Astrocyte of the spinal cord (primary cell): ENCODE data around the gene LPP.
A peak's percentile ranks its signal among the peaks of the same experiment; 100 is the strongest.

Experiments used
- DNase-seq: peaks from one replicate; pipeline ENCODE4 v3.0.0; 2011; ENCODE audit warnings: low read depth, low spot score
- H3K4me3 ChIP-seq: 2 replicates; pipeline ENCODE4 v1.5.1; 2011; ENCODE audit warnings: low read depth, mild to moderate bottlenecking, low read length, moderate library complexity
- CTCF ChIP-seq: IDR thresholded peaks from 2 replicates; pipeline ENCODE4 v1.5.1; 2012; ENCODE audit warnings: low read depth, mild to moderate bottlenecking, low read length, inconsistent platforms
- in situ Hi-C: cut with HindIII; loops from 2 replicates; pipeline ENCODE4 v1.10.0; 2017; ENCODE audit warnings: low sequenced_read_pairs

The LPP gene

DNA sequence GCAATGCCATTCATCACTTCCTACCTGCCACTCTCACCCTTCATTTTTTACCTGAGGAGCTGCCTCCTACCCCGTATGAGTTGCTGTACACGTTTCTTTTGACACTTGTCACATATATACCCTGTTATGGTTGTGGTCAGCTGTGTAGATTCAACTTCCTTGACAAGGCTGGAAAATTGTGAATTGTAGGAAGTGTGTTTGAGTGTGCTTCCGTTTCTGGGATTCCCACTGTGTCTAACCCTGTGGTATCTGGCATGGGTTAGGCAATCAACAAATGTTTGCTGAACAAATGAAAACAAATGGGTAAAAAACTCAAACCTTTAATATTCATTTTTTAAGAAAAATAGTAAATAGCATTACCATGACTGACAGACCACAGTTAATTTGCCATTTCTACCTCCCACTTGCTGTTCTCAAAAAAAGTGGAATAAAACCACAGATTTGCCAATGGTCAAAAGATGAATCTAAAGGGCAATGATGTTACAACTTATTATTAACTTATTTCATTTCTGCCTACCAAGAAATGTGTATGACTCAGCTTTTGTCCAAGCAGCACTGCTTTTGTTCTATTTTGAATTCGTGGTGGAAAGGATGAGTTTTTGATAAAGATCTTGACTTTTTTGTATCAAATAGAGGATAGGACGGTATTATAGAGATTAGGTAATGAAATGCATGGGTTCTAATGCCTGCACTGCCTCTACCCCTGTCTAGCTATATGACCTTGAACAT is 404.6 kb downstream of the LPP start:
- DNase-seq = peak; percentile 44
- in situ Hi-C loops = no loop called here
- TF ChIP-seq CTCF = no peak
- no peak overlapping the region for H3K4me3 ChIP-seq

- TF ChIP-seq CTCF = no peak
- H3K4me3 ChIP-seq = no peak overlapping the region
- in situ Hi-C loops = no loop called here
- peak; percentile 17 for DNase-seq
Observed at GRCh38 chr3:188559072-188559429, 405.1 kb downstream of the LPP start.

GRCh38 chr3:188559856-188560255 is 405.9 kb downstream of the LPP start:
- no peak overlapping the region for H3K4me3 ChIP-seq
- in situ Hi-C loops = no loop called here
- no peak for DNase-seq
- TF ChIP-seq CTCF = no peak

DNA sequence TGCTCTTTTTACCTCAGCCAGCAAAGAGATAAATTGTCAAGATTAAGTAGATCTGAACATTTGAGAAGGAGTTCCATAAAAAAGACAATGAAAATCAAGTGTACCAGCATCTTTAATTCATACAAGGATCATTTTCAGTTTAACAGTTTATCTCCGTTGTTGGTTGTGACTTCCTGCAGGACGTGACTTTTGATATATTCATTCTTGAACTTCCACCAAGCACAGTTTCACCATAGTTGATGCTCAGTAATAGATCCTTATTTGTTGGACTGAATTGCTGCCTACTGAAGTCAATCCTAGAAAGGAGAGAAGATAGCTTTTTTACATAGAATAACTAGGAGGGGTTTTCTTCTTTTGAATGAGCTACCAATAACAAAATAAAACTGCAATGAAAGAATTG is 408.2 kb downstream of the LPP start:
- H3K4me3 ChIP-seq = no peak overlapping the region
- TF ChIP-seq CTCF = no peak
- in situ Hi-C loops = no loop called here
- no peak for DNase-seq

DNA sequence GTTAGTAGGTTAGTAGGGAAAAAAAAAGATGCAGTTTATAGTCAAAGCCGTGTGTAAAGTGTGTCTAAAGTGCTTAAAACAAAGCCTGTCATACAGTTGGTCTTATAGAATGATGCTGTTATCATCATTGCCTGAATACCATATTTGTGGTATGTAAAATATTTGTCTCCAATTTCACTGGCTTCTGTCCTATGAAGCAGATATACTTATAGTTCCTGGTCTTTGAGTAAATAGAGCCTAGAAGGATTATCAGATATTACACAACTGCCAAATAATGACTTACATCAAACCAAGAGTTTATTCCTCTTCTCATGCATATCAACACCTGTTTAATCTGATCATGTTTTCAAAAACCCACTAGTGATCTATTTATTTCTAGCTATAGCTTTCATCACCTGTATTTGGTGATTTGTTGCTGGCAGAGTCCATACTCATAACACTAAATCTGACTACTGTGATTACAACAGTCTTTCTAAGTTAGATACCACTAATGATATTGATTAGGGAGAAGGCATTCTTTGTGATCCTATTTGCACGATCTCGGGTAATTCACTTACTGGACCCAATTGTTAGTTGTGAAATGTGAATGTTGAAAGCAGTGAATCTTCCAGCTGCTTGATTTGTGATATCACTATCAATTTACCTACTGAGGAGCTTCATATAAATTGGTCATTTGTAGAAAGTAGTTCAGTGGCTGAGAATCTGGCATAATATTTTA is 413.7 kb downstream of the LPP start:
- in situ Hi-C loops = no loop called here
- no peak for TF ChIP-seq CTCF
- DNase-seq = no peak

GRCh38 chr3:188568736-188569135 is 414.8 kb downstream of the LPP start:
- no peak for TF ChIP-seq CTCF
- H3K4me3 ChIP-seq = no peak overlapping the region
- DNase-seq = no peak
- in situ Hi-C loops = no loop called here

More for the DNA sequence above, 413.7 kb downstream of the LPP start:
- no peak overlapping the region for H3K4me3 ChIP-seq
